HepG2 (cell line): ENCODE data around the gene BBS12. TPM values are rescaled to one million over a fixed set of nuclear protein-coding genes. Genes with fewer than 3 reads are reported as not detected.

ENCODE experiments used
- BCL6 ChIP-seq: IDR thresholded peaks from 2 replicates; pipeline ENCODE4 v1.6.1; 2016; ENCODE audit warnings: missing genetic modification reagents, missing compliant biosample characterization
- CEBPG ChIP-seq: IDR thresholded peaks from 2 replicates; pipeline ENCODE4 v1.6.1; 2016
- FOSL2 ChIP-seq: sonication (generic); formaldehyde crosslinking; IDR thresholded peaks from 2 replicates; pipeline ENCODE4 v1.4.0; 2020; ENCODE audit warnings: missing genetic modification reagents
- GATA4 ChIP-seq: sonication (generic); IDR thresholded peaks from 2 replicates; pipeline ENCODE4 v1.6.1; 2016; ENCODE audit warnings: antibody characterized with exemption, low read depth, borderline replicate concordance
- GATAD2A ChIP-seq: IDR thresholded peaks from 2 replicates; pipeline ENCODE4 v1.6.1; 2016
- MBNL3 ChIP-seq: fragments of 250-450 bp; sonication (Bioruptor Pico); conservative IDR thresholded peaks from 2 replicates; pipeline ENCODE4 v1.8.0; 2022; ENCODE audit warnings: mild to moderate bottlenecking, inconsistent platforms
- MED1 ChIP-seq: sonication (generic); formaldehyde crosslinking; IDR thresholded peaks from 2 replicates; pipeline ENCODE4 v1.4.0; 2020; ENCODE audit warnings: missing genetic modification reagents
- SAP130 ChIP-seq: IDR thresholded peaks from 2 replicates; pipeline ENCODE4 v1.6.1; 2016; ENCODE audit warnings: low read depth
- SKIL ChIP-seq: sonication (generic); formaldehyde crosslinking; IDR thresholded peaks from 2 replicates; pipeline ENCODE4 v1.8.0; 2022; ENCODE audit warnings: missing genetic modification reagents, mild to moderate bottlenecking, moderate library complexity, borderline replicate concordance
- SRY ChIP-seq: sonication (generic); formaldehyde crosslinking; IDR thresholded peaks from 2 replicates; pipeline ENCODE4 v1.8.0; 2022; ENCODE audit warnings: mild to moderate bottlenecking, missing genetic modification reagents
- TGIF2 ChIP-seq: IDR thresholded peaks from 2 replicates; pipeline ENCODE4 v1.6.1; 2016; ENCODE audit warnings: control low read depth, missing compliant biosample characterization
- ZFX ChIP-seq: sonication (generic); formaldehyde crosslinking; IDR thresholded peaks from 2 replicates; pipeline ENCODE4 v1.4.0; 2020; ENCODE audit warnings: mild to moderate bottlenecking, low read depth, missing genetic modification reagents, moderate library complexity
- ZKSCAN5 ChIP-seq: sonication (generic); formaldehyde crosslinking; IDR thresholded peaks from 2 replicates; pipeline ENCODE4 v1.5.1; 2020; ENCODE audit warnings: mild to moderate bottlenecking, missing genetic modification reagents
- ZNF225 ChIP-seq: sonication (generic); formaldehyde crosslinking; IDR thresholded peaks from 2 replicates; pipeline ENCODE4 v1.4.0; 2020; ENCODE audit warnings: mild to moderate bottlenecking, missing genetic modification reagents
- ZNF280D ChIP-seq: sonication (generic); formaldehyde crosslinking; IDR thresholded peaks from 2 replicates; pipeline ENCODE4 v1.5.1; 2020; ENCODE audit warnings: mild to moderate bottlenecking, missing genetic modification reagents
- ZNF460 ChIP-seq: sonication (generic); formaldehyde crosslinking; IDR thresholded peaks from 2 replicates; pipeline ENCODE4 v1.5.1; 2020; ENCODE audit warnings: missing genetic modification reagents, mild to moderate bottlenecking, borderline replicate concordance
- ZNF644 ChIP-seq: IDR thresholded peaks from 2 replicates; pipeline ENCODE4 v1.6.1; 2016; ENCODE audit warnings: low read depth
- ZSCAN5A ChIP-seq: sonication (generic); formaldehyde crosslinking; IDR thresholded peaks from 2 replicates; pipeline ENCODE4 v1.8.0; 2022; ENCODE audit warnings: mild to moderate bottlenecking, missing genetic modification reagents, borderline replicate concordance
- polyA plus RNA-seq, 8 experiments: library from polyadenylated mRNA; depleted of rRNA in 3 of 8; stranded (reverse) in 7 of 8; unstranded in 1 of 8; fragments of >200 nt; fragmentation: Illumina TruSeq in 4 of 8; extraction: Trizol in 4 of 8; gene quantifications; 2 replicates each; pipeline versions ENCODE4 v1.2.1 to v1.2.3, GENCODE V29; 2011 to 2016; ENCODE audit warnings: low read depth in 4 of 8, missing spikeins in 1 of 8, mixed read lengths in 1 of 8; ENCODE audit not compliant: insufficient read depth in 1 of 8
- total RNA-seq, 5 experiments: library from RNA; depleted of rRNA; stranded (reverse); fragments of >200 nt; fragmentation: Illumina TruSeq; extraction: Trizol; gene quantifications; 2 replicates each; pipeline ENCODE4 v1.2.3, GENCODE V29; 2016; ENCODE audit warnings: low read depth in 1 of 5
- TF ChIP-seq, protein P1 (sequence below): sonication (generic); formaldehyde crosslinking; IDR thresholded peaks from 2 replicates; pipeline ENCODE4 v1.9.0; 2021; ENCODE audit warnings: missing genetic modification reagents, mild to moderate bottlenecking, borderline replicate concordance
- TF ChIP-seq, protein P2 (sequence below), 2 experiments: sonication (generic) in 1 of 2; formaldehyde crosslinking in 1 of 2; IDR thresholded peaks; 2 replicates each; pipeline versions ENCODE4 v1.5.1 to v1.6.1; 2011 to 2020; ENCODE audit warnings: borderline replicate concordance in 1 of 2, low read depth in 1 of 2, low read length in 1 of 2, mild to moderate bottlenecking in 1 of 2, missing genetic modification reagents in 1 of 2, moderate library complexity in 1 of 2

BBS12 gene
- total and polyA plus RNA-seq, 2 of the 13 experiments (the other 11 are each of a cell fraction or from before 2014, with no cell fraction given), result 0.32 to 1.7 TPM

- TF ChIP-seq GATA4 (peak; percentile 87; the same call in 1 of the 2 replicates), ZKSCAN5 (0 out of 2 replicates have a peak, but pooled peaks have one; percentile 49), MBNL3 (CRISPR knock-in tag) (no peak), ZNF280D (CRISPR knock-in tag) (0 out of 2 replicates have a peak, but pooled peaks have one; percentile 25), TGIF2 (CRISPR knock-in tag) (no peak), ZFX (CRISPR knock-in tag) (peak; percentile 68), FOSL2 (CRISPR knock-in tag) (peak; percentile 29; the same call in 1 of the 2 replicates), ZSCAN5A (CRISPR knock-in tag) (peak; percentile 76; the same call in 1 of the 2 replicates), SKIL (CRISPR knock-in tag) (0 out of 2 replicates have a peak, but pooled peaks have one; percentile 23), SRY (no peak), ZNF225 (CRISPR knock-in tag) (no peak), ZNF460 (CRISPR knock-in tag) (no peak), BCL6 (CRISPR knock-in tag) (peak; percentile 48; the same call in 1 of the 2 replicates), ZNF644 (CRISPR knock-in tag) (peak; percentile 99), CEBPG (CRISPR knock-in tag) (peak; percentile 79), GATAD2A (CRISPR knock-in tag) (peak; percentile 90), MED1 (CRISPR knock-in tag) (peak; percentile 80), SAP130 (CRISPR knock-in tag) (peak; percentile 74; the same call in 1 of the 2 replicates)
- TF ChIP-seq, protein P1, sequence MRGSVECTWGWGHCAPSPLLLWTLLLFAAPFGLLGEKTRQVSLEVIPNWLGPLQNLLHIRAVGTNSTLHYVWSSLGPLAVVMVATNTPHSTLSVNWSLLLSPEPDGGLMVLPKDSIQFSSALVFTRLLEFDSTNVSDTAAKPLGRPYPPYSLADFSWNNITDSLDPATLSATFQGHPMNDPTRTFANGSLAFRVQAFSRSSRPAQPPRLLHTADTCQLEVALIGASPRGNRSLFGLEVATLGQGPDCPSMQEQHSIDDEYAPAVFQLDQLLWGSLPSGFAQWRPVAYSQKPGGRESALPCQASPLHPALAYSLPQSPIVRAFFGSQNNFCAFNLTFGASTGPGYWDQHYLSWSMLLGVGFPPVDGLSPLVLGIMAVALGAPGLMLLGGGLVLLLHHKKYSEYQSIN (CRISPR knock-in tag), result no peak
- TF ChIP-seq, protein P2, sequence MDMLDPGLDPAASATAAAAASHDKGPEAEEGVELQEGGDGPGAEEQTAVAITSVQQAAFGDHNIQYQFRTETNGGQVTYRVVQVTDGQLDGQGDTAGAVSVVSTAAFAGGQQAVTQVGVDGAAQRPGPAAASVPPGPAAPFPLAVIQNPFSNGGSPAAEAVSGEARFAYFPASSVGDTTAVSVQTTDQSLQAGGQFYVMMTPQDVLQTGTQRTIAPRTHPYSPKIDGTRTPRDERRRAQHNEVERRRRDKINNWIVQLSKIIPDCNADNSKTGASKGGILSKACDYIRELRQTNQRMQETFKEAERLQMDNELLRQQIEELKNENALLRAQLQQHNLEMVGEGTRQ (IDR thresholded peaks at IDR 0.05; ENCODE audit: low read depth, low read length), result no peak
- TF ChIP-seq, protein P2 (CRISPR knock-in tag; IDR thresholded peaks at IDR 0.05; ENCODE audit: borderline replicate concordance), result no peak
These were observed 34.4 kb downstream of the BBS12 start (continued) for GRCh38 chr4:122766950-122767349.
